PC-3 (cell line): ENCODE measurements around the gene DIAPH3.

Source experiments
- CTCF ChIP-seq: fragments of 300-600 bp; sonication (generic); conservative IDR thresholded peaks from 2 replicates; pipeline ENCODE4 v1.5.1; 2017; ENCODE audit warnings: antibody characterized with exemption, low read depth, mild to moderate bottlenecking, low read length
- EZH2 ChIP-seq: fragments of 300-600 bp; sonication (generic); IDR thresholded peaks from one replicate; pipeline ENCODE4 v1.6.1; 2017; ENCODE audit warnings: antibody characterized with exemption, mild to moderate bottlenecking, low read length; ENCODE audit not compliant: unreplicated experiment

GRCh38 chr13:59963383-59963782, 200.3 kb downstream of the DIAPH3 start:
- TF ChIP-seq CTCF = no peak
- no peak for TF ChIP-seq EZH2
